GM18861 (cell line): ENCODE measurements around the gene ZDHHC7.
"Not testable (repeated sequence)": the region's sequence is repeated elsewhere in the genome, so short reads cannot be mapped to it uniquely, and the experiment has no call there.

ENCODE experiments used
- ATAC-seq: cut with Tn5 transposase; IDR thresholded peaks from one replicate; pipeline ENCODE4 v1.9.1; 2021; ENCODE audit not compliant: unreplicated experiment

ZDHHC7 gene

GRCh38 chr16:84947022-84947421, 64.3 kb downstream of the ZDHHC7 start:
- no peak for ATAC-seq

- ATAC-seq, result no peak
These were observed 67.7 kb downstream of the ZDHHC7 start for GRCh38 chr16:84943620-84944019.

GRCh38 chr16:84942786-84943185, 68.5 kb downstream of the ZDHHC7 start:
- no peak for ATAC-seq

GRCh38 chr16:84941921-84942320, 69.4 kb downstream of the ZDHHC7 start:
- ATAC-seq, result no peak

GRCh38 chr16:84940670-84941551, 70.4 kb downstream of the ZDHHC7 start:
- ATAC-seq, result no peak

- ATAC-seq, result not testable (repeated sequence)
These were observed 72.7 kb downstream of the ZDHHC7 start for GRCh38 chr16:84938616-84939015.

GRCh38 chr16:84937196-84938005, 73.9 kb downstream of the ZDHHC7 start:
- ATAC-seq, result no peak

- no peak for ATAC-seq
These were observed 77.3 kb downstream of the ZDHHC7 start for GRCh38 chr16:84933774-84934631.

GRCh38 chr16:84932681-84933080, 78.7 kb downstream of the ZDHHC7 start:
- ATAC-seq, result no peak

GRCh38 chr16:84931506-84931905, 79.8 kb downstream of the ZDHHC7 start:
- no peak for ATAC-seq

- no peak for ATAC-seq
These were observed 80.2 kb downstream of the ZDHHC7 start for GRCh38 chr16:84931107-84931494.

- no peak for ATAC-seq
These were observed 80.8 kb downstream of the ZDHHC7 start for GRCh38 chr16:84930298-84931106.

- ATAC-seq, result no peak
These were observed 81.7 kb downstream of the ZDHHC7 start for GRCh38 chr16:84929421-84930297.

GRCh38 chr16:84928679-84929420, 82.5 kb downstream of the ZDHHC7 start:
- ATAC-seq, result no peak

GRCh38 chr16:84927621-84928591, 83.4 kb downstream of the ZDHHC7 start:
- ATAC-seq, result no peak

GRCh38 chr16:84926462-84926861, 84.9 kb downstream of the ZDHHC7 start:
- no peak for ATAC-seq

- ATAC-seq, result no peak
These were observed 85.5 kb downstream of the ZDHHC7 start for GRCh38 chr16:84925773-84926372.
